Stomach (tissue), 4 donors: ENCODE measurements around the gene LARP1.

ENCODE experiments used
- POLR2AphosphoS5 ChIP-seq, 3 donors: sonication (generic); formaldehyde crosslinking; IDR thresholded peaks; one replicate each; pipeline ENCODE4 v1.6.1; 2016; ENCODE audit warnings: antibody characterized with exemption in 3 of 3
- TF ChIP-seq, protein P1 (sequence below), 7 experiments: fragments of 450-650 bp in 4 of 7; fragments of 200-600 bp in 3 of 7; sonication (generic) in 3 of 7; IDR thresholded peaks; one replicate each; pipeline ENCODE4 v1.5.1; 2016 to 2019; ENCODE audit warnings: antibody characterized with exemption in 7 of 7, control low read depth in 2 of 7, mild to moderate bottlenecking in 1 of 7

DNA sequence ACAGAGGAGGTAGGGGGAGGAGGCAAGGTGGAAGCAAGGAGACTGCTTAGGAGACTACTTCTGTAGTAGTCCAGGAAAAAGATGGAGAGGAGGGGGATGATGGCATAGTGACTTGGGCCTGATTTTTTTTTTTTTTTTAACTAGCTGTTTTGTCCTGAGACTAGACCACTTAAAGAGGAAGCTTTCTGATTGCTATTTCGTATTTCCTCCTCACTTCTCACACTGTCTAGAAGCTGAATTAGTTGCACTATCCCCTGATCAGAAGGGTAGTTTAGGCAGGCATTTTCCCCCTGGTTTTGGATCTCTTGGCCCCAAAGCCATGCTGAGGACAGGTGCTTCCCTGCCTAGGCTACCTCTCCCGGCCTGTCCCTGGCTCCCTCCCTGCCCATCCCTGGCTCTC lies 14.9 kb downstream of the LARP1 start:
- TF ChIP-seq, protein P1, sequence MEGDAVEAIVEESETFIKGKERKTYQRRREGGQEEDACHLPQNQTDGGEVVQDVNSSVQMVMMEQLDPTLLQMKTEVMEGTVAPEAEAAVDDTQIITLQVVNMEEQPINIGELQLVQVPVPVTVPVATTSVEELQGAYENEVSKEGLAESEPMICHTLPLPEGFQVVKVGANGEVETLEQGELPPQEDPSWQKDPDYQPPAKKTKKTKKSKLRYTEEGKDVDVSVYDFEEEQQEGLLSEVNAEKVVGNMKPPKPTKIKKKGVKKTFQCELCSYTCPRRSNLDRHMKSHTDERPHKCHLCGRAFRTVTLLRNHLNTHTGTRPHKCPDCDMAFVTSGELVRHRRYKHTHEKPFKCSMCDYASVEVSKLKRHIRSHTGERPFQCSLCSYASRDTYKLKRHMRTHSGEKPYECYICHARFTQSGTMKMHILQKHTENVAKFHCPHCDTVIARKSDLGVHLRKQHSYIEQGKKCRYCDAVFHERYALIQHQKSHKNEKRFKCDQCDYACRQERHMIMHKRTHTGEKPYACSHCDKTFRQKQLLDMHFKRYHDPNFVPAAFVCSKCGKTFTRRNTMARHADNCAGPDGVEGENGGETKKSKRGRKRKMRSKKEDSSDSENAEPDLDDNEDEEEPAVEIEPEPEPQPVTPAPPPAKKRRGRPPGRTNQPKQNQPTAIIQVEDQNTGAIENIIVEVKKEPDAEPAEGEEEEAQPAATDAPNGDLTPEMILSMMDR (IDR thresholded peaks at IDR 0.05), result no peak
- TF ChIP-seq POLR2AphosphoS5 (IDR thresholded peaks at IDR 0.05), result no peak
